Measurements from ENCODE around the gene CHST8.
"Not testable (repeated sequence)": the region's sequence is repeated elsewhere in the genome, so short reads cannot be mapped to it uniquely, and the experiment has no call there.

CHST8 gene

DNA sequence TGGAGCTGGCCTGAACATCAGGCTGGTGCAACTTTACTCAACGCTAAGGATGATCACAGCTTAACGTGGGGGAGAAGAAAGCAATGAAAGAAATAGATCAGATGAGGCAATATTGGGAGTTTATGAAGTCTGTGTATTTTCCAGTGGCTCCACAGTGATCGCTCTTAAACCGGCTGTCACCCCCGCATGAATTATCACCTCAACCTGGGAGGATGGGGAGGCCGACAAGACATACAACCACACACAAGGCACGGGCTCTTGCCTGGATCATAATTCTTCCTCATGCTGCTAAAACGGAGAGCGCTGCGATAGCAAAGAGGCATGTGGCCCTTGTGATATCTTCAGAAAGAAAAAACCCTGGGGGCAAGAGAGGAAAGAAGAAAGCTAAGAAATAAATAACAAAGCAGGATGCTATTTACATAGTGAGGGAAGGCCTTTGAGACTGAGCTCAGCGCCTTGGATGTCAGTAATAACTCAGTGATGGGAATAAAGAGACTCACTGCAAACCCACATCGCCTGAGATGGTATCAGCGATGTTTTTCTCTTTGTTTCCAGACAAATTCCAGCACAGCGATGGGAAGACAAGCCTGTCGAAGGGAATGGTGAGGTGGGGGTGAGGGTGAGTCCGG lies 19.1 kb upstream of the CHST8 start:
- no peaks in the 10 kb centered on the region for H3K36me3 ChIP-seq (ENCODE audit: control insufficient read depth, insufficient read depth, low read length, severe bottlenecking)
- no peak overlapping the region for H3K9ac ChIP-seq (ENCODE audit: low read length)
- peaks cover 15% of the 10 kb centered on the region for H3K9me3 ChIP-seq (ENCODE audit: control insufficient read depth, low read length)
- no peaks in the 10 kb centered on the region for H3K4me1 ChIP-seq (ENCODE audit: control insufficient read depth, insufficient read depth, low read length)
- DNase-seq (ENCODE audit: low read depth) = no peak
- no peak overlapping the region for H3K4me3 ChIP-seq (ENCODE audit: low read length)
- no peaks in the 10 kb centered on the region for H3K27me3 ChIP-seq (replicated peaks; ENCODE audit: control insufficient read depth, insufficient read depth, low read length)

DNA sequence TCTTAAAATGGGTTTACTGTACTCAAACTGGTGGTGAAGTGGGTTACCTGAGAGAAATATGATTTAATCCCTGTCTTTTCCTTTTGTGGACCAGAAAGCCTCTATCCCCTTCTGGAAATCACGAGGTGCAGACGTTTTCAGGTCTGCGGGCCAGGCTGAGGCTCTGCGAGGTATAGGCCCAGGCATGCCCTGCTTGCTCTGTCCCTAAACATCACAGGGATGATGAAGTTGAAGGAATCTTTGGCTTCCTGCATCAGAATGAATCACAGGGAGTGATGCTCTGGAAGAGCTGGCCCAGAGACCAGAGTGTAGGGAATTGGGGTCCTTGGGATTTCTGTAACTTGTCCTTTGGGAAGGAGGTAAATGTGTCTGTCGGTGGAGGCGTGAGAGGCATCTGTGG lies 18.4 kb upstream of the CHST8 start:
- Histone ChIP-seq H3K9ac (ENCODE audit: low read length) (no peak overlapping the region), H3K4me3 (ENCODE audit: low read length) (no peak overlapping the region), H3K9me3 (ENCODE audit: control insufficient read depth, low read length) (peaks cover 15% of the 10 kb centered on the region), H3K36me3 (ENCODE audit: control insufficient read depth, insufficient read depth, low read length, severe bottlenecking) (no peaks in the 10 kb centered on the region), H3K4me1 (ENCODE audit: control insufficient read depth, insufficient read depth, low read length) (no peaks in the 10 kb centered on the region), H3K27me3 (replicated peaks; ENCODE audit: control insufficient read depth, insufficient read depth, low read length) (no peaks in the 10 kb centered on the region)
- DNase-seq (ENCODE audit: low read depth) = no peak

DNA sequence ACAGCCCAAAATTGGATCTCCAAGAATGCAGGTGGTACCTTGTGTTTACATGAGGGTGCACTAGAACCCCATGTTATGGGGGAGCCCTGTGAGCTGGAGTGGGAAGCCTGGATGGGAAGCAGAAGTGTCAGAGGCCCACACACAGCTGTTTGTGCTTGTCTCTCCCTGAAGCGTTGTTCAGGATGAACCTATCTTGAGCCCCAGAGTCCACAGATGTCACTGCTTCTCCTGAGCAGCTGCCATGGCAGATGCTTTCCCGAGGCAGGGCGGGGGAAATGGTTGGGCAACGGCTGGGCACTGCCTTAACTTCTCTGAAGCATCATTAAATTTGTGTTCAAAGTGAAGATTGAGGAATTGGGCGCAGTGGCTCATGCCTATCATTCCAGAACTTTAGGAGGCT lies 17.1 kb upstream of the CHST8 start:
- Histone ChIP-seq H3K9me3 (ENCODE audit: control insufficient read depth, low read length) (peaks cover 22% of the 10 kb centered on the region), H3K9ac (ENCODE audit: low read length) (no peak overlapping the region), H3K4me3 (ENCODE audit: low read length) (no peak overlapping the region), H3K36me3 (ENCODE audit: control insufficient read depth, insufficient read depth, low read length, severe bottlenecking) (no peaks in the 10 kb centered on the region), H3K4me1 (ENCODE audit: control insufficient read depth, insufficient read depth, low read length) (no peaks in the 10 kb centered on the region), H3K27me3 (replicated peaks; ENCODE audit: control insufficient read depth, insufficient read depth, low read length) (no peaks in the 10 kb centered on the region)
- DNase-seq (ENCODE audit: low read depth) = no peak

DNA sequence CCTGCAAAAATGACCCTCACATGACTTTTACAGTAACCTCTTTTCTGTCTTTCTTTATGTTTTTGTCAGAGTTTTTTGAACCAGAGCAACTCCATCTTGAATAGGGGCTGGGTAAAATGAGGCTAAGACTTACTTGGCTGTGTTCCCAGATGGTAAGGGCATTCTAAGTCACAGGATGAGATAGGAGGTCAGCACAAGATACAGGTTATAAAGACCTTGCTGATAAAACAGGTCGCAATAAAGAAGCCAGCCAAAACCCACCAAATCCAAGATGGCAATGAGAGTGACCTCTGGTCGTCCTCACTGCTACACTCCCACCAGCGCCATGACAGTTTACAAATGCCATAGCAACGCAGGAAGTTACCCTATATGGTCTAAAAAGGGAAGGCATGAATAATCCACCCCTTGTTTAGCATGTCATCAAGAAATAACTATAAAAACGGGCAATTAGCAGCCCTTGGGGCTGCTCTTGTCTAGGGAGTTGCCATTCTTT lies 15.9 kb upstream of the CHST8 start:
- H3K36me3 ChIP-seq (ENCODE audit: control insufficient read depth, insufficient read depth, low read length, severe bottlenecking); H3K4me3 ChIP-seq (ENCODE audit: low read length); DNase-seq (ENCODE audit: low read depth); H3K27me3 ChIP-seq (replicated peaks; ENCODE audit: control insufficient read depth, insufficient read depth, low read length); H3K9ac ChIP-seq (ENCODE audit: low read length); H3K4me1 ChIP-seq (ENCODE audit: control insufficient read depth, insufficient read depth, low read length): not testable (repeated sequence)
- H3K9me3 ChIP-seq (ENCODE audit: control insufficient read depth, low read length) = peaks cover 27% of the 10 kb centered on the region

DNA sequence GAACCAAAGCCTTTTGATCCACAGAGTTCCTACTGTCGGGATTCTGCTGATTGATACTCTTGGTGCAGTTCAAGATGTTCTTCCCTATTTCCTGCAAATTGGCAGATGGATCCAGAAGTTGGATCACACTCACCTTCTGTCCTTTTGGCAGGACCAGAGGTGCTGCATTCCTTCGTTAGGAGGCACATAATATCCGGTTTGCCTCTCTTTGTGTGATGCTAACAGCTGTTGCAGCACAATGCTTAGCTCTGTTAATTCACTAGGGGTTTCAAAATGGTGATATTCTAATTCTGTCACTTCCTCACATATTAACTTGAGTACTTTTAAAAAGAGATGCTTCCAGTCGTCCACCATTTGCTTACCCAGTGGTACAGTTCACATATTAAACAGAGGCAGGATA lies 15.2 kb upstream of the CHST8 start:
- Histone ChIP-seq H3K4me3 (ENCODE audit: low read length) (no peak overlapping the region), H3K4me1 (ENCODE audit: control insufficient read depth, insufficient read depth, low read length) (no peaks in the 10 kb centered on the region), H3K36me3 (ENCODE audit: control insufficient read depth, insufficient read depth, low read length, severe bottlenecking) (no peaks in the 10 kb centered on the region), H3K27me3 (replicated peaks; ENCODE audit: control insufficient read depth, insufficient read depth, low read length) (no peaks in the 10 kb centered on the region), H3K9me3 (ENCODE audit: control insufficient read depth, low read length) (peaks cover 20% of the 10 kb centered on the region), H3K9ac (ENCODE audit: low read length) (no peak overlapping the region)
- no peak for DNase-seq (ENCODE audit: low read depth)

DNA sequence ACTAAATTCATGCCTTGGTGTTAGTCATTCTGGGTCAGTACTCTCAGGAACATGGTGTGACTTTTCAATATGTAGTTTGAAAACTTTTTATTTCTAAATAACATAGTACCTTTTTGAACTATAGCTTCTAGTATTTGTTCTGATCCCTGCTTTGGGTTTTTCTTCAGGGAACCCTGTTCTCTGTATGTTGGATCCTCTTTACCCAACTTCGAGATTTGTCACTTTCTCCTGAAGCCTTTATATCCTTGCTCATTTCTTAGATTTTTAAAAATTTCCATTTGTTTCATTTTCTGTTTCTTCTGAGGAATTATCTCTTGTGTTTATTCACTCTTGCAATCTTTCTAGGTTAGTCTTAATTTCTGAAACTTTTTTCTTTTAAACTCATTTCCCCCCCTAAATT lies 12.4 kb upstream of the CHST8 start:
- H3K4me1 ChIP-seq (ENCODE audit: control insufficient read depth, insufficient read depth, low read length) = no peaks in the 10 kb centered on the region
- H3K9me3 ChIP-seq (ENCODE audit: control insufficient read depth, low read length) = peaks cover 13% of the 10 kb centered on the region
- peaks cover 14% of the 10 kb centered on the region for H3K27me3 ChIP-seq (replicated peaks; ENCODE audit: control insufficient read depth, insufficient read depth, low read length)
- H3K36me3 ChIP-seq (ENCODE audit: control insufficient read depth, insufficient read depth, low read length, severe bottlenecking) = no peaks in the 10 kb centered on the region
- no peak overlapping the region for H3K4me3 ChIP-seq (ENCODE audit: low read length)
- H3K9ac ChIP-seq (ENCODE audit: low read length) = no peak overlapping the region
- DNase-seq (ENCODE audit: low read depth) = no peak

DNA sequence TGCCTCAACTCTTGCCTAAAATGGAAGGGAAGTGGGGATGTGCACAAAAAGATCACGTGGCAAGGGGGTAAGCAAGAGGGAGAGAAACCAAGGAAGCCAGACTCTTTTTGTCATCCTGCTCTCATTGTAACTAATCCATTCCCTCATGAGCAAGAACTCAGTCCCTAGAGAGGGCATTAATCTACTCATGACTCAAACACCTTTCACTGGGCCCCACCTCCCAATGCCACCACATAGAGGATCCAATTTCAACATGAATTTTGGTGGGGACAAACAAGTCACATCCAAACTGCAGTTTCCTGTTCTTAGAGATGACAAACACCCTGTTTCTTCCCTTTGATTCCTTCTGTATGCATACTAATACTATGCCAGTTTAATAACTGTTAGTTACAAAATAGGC lies 11.2 kb upstream of the CHST8 start:
- no peak overlapping the region for H3K4me3 ChIP-seq (ENCODE audit: low read length)
- peaks cover 14% of the 10 kb centered on the region for H3K27me3 ChIP-seq (replicated peaks; ENCODE audit: control insufficient read depth, insufficient read depth, low read length)
- H3K9me3 ChIP-seq (ENCODE audit: control insufficient read depth, low read length) = peaks cover 13% of the 10 kb centered on the region
- H3K9ac ChIP-seq (ENCODE audit: low read length) = no peak overlapping the region
- no peak for DNase-seq (ENCODE audit: low read depth)
- H3K36me3 ChIP-seq (ENCODE audit: control insufficient read depth, insufficient read depth, low read length, severe bottlenecking) = no peaks in the 10 kb centered on the region
- no peaks in the 10 kb centered on the region for H3K4me1 ChIP-seq (ENCODE audit: control insufficient read depth, insufficient read depth, low read length)

DNA sequence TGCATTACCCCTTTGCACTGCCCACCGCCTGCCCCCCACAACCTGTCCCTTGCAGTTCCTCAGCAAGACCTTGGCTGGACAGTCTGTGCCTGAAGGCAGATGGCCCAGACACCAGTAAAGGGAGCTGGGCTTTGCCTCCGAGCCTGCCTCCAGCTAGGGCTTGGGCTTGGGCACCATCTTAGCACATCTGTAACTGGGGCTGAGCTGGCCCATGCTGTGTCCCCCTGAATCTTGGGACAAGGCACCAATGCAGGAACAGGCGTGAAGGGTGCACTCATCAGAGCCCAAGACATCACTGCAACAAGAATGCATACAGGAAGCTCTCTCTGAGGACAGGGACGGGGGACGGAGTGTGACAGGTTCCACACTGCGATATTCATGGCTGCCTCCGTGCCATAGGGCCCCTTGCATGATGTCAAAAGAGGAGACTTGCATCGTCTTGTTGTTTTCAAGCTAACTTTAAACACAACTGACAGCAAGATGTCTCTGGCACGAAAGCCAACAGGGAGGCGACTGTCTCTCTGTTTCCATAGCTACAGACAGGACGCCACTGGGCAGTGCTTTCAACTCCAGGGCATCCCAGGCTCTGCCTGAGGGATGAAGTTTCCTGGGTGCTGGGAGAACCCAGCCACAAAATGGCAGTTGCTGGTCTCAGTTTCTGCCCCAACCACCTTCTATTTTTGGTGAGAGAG lies 8.7 kb upstream of the CHST8 start:
- peaks cover 13% of the 10 kb centered on the region for H3K9me3 ChIP-seq (ENCODE audit: control insufficient read depth, low read length)
- no peak overlapping the region for H3K4me3 ChIP-seq (ENCODE audit: low read length)
- no peak for DNase-seq (ENCODE audit: low read depth)
- H3K27me3 ChIP-seq (replicated peaks; ENCODE audit: control insufficient read depth, insufficient read depth, low read length) = peaks cover 14% of the 10 kb centered on the region
- H3K36me3 ChIP-seq (ENCODE audit: control insufficient read depth, insufficient read depth, low read length, severe bottlenecking) = no peaks in the 10 kb centered on the region
- no peak overlapping the region for H3K9ac ChIP-seq (ENCODE audit: low read length)
- H3K4me1 ChIP-seq (ENCODE audit: control insufficient read depth, insufficient read depth, low read length) = no peaks in the 10 kb centered on the region

DNA sequence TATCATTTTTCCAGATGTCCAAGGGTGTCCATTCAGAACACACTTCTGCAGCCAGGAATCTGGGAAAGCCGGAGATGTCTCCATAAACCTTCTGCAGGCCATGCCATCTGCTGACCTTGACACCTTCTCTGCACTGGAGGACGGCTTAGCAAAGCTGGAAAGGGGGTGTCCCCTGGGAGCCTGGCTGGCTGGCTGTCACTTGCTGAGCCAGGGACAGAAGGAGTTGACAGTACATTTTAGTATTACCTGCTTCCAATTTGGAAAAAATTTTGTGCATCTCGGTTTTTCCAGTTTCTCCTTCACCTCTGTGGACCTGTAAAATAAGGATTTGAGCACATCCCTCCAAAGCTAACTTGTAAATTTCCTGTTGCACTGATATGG lies 8.1 kb upstream of the CHST8 start:
- Histone ChIP-seq H3K27me3 (replicated peaks; ENCODE audit: control insufficient read depth, insufficient read depth, low read length) (peaks cover 14% of the 10 kb centered on the region), H3K36me3 (ENCODE audit: control insufficient read depth, insufficient read depth, low read length, severe bottlenecking) (no peaks in the 10 kb centered on the region), H3K9me3 (ENCODE audit: control insufficient read depth, low read length) (peaks cover 13% of the 10 kb centered on the region), H3K4me1 (ENCODE audit: control insufficient read depth, insufficient read depth, low read length) (no peaks in the 10 kb centered on the region), H3K9ac (ENCODE audit: low read length) (no peak overlapping the region), H3K4me3 (ENCODE audit: low read length) (no peak overlapping the region)
- no peak for DNase-seq (ENCODE audit: low read depth)

DNA sequence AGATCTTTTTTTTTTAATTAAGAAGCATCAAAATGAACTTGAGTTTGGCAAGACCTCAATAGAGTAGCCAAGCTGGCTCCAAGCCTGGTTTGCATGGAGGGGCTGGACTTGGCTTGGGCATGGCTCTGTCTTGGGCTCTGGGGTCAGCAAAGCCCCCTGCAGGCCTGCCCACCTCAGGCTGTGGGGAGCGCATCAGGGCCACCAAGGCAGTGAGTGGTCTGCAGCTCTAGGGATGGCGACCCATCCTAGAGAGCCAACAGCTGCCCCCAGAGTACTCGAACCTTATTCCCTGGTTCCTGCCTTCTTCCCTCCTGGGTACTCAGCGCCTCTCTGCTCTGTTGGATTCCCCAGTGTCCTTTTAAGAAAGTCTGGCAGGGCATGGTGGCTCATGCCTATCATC lies 5.4 kb upstream of the CHST8 start:
- Histone ChIP-seq H3K4me3 (ENCODE audit: low read length) (no peak overlapping the region), H3K36me3 (ENCODE audit: control insufficient read depth, insufficient read depth, low read length, severe bottlenecking) (no peaks in the 10 kb centered on the region), H3K9me3 (ENCODE audit: control insufficient read depth, low read length) (no peaks in the 10 kb centered on the region), H3K4me1 (ENCODE audit: control insufficient read depth, insufficient read depth, low read length) (no peaks in the 10 kb centered on the region), H3K27me3 (replicated peaks; ENCODE audit: control insufficient read depth, insufficient read depth, low read length) (peaks cover 38% of the 10 kb centered on the region), H3K9ac (ENCODE audit: low read length) (no peak overlapping the region)
- DNase-seq (ENCODE audit: low read depth) = no peak

DNA sequence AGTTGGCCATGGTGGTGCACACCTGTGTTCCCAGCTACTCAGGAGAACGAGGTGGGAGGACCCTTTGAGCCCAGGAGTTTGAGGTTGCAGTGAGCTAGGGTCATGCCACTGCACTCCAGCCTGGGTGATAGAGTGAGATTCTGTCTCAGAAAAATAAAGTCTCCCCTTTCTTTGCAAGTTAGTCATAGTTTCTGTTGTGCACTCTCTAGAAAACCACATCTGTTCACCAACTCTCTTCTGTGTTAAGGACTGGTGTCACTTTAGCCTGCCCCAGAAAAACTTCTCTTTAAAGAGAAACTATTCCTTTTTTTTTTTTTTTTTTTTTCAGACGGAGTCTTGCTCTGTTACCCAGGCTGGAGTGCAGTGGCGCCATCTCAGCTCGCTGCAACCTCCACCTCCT lies 4.9 kb upstream of the CHST8 start:
- H3K9me3 ChIP-seq (ENCODE audit: control insufficient read depth, low read length) = no peaks in the 10 kb centered on the region
- peaks cover 39% of the 10 kb centered on the region for H3K27me3 ChIP-seq (replicated peaks; ENCODE audit: control insufficient read depth, insufficient read depth, low read length)
- DNase-seq (ENCODE audit: low read depth) = no peak
- no peaks in the 10 kb centered on the region for H3K4me1 ChIP-seq (ENCODE audit: control insufficient read depth, insufficient read depth, low read length)
- H3K9ac ChIP-seq (ENCODE audit: low read length) = no peak overlapping the region
- H3K36me3 ChIP-seq (ENCODE audit: control insufficient read depth, insufficient read depth, low read length, severe bottlenecking) = no peaks in the 10 kb centered on the region
- no peak overlapping the region for H3K4me3 ChIP-seq (ENCODE audit: low read length)

DNA sequence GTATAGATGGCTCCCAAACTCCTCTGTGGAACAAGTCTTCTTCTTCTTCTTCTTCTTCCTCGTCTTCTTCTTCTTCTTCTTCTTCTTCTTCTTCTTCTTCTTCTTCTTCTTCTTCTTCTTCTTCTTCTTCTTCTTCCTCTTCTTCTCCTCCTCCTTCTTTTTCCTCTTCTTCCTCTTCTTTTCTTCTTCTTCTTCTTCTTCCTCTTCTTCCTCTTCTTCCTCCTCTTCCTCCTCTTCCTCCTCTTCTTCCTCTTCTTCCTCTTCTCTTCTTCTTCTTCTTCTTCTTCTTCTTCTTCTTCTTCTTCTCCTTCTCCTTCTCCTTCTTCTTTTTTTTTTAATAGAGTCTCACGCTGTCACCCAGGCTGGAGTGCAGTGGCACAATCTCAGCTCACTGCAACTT lies 3.4 kb upstream of the CHST8 start:
- H3K4me3 ChIP-seq (ENCODE audit: low read length); H3K36me3 ChIP-seq (ENCODE audit: control insufficient read depth, insufficient read depth, low read length, severe bottlenecking); H3K9ac ChIP-seq (ENCODE audit: low read length); DNase-seq (ENCODE audit: low read depth); H3K9me3 ChIP-seq (ENCODE audit: control insufficient read depth, low read length); H3K4me1 ChIP-seq (ENCODE audit: control insufficient read depth, insufficient read depth, low read length): not testable (repeated sequence)
- peaks cover 39% of the 10 kb centered on the region for H3K27me3 ChIP-seq (replicated peaks; ENCODE audit: control insufficient read depth, insufficient read depth, low read length)

Data from adipocyte (in vitro differentiated cells).